Upper lobe of left lung (tissue), 4 donors: ENCODE data around the gene RNPEPL1.

ENCODE experiments used
- CTCF ChIP-seq, 6 experiments: fragments of 450-650 bp in 4 of 6; fragments of 200-600 bp in 2 of 6; sonication (generic) in 2 of 6; IDR thresholded peaks; one replicate each; pipeline ENCODE4 v1.5.1; 2016 to 2019; ENCODE audit warnings: antibody characterized with exemption in 6 of 6
- EP300 ChIP-seq, 4 donors: sonication (generic); formaldehyde crosslinking; IDR thresholded peaks; one replicate each; pipeline ENCODE4 v1.5.1; 2017; ENCODE audit warnings: antibody characterized with exemption in 4 of 4, control low read depth in 2 of 4
- POLR2A ChIP-seq, 4 donors: fragments of 450-650 bp; IDR thresholded peaks; one replicate each; pipeline ENCODE4 v1.5.1; 2016 to 2017; ENCODE audit warnings: antibody characterized with exemption in 4 of 4, mild to moderate bottlenecking in 2 of 4
- POLR2AphosphoS5 ChIP-seq, 2 donors: sonication (generic); formaldehyde crosslinking; IDR thresholded peaks; one replicate each; pipeline ENCODE4 v1.5.1; 2017; ENCODE audit warnings: antibody characterized with exemption in 2 of 2

DNA sequence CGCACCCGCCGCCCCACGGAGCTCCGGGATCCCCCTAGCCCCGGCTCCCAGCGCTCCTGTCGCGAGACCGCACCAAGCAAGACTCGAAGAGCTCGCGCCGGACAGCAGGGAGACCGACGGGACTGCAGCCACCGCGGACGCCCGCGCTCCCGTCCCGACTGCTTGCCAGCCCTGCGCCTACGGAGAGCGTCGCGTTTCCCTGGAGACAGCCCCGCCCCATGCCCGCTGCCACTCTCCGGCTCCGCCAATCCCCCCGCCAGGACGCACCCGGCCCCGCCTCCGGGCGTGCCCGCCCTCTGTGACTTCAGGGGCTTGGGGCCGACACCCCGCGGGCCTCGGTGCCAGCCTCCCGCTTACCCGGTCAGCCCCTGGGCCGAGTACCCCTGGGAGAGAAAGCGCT lies 10.5 kb upstream of the RNPEPL1 start, which contains the start of gene ANKMY1:
- no peak for TF ChIP-seq CTCF (IDR thresholded peaks at IDR 0.05)
- no peak for TF ChIP-seq POLR2A (IDR thresholded peaks at IDR 0.05)
- no peak for TF ChIP-seq POLR2AphosphoS5 (IDR thresholded peaks at IDR 0.05)
- TF ChIP-seq EP300 (IDR thresholded peaks at IDR 0.05) = no peak
